Measurements from ENCODE around the gene INMT.

The INMT gene

DNA sequence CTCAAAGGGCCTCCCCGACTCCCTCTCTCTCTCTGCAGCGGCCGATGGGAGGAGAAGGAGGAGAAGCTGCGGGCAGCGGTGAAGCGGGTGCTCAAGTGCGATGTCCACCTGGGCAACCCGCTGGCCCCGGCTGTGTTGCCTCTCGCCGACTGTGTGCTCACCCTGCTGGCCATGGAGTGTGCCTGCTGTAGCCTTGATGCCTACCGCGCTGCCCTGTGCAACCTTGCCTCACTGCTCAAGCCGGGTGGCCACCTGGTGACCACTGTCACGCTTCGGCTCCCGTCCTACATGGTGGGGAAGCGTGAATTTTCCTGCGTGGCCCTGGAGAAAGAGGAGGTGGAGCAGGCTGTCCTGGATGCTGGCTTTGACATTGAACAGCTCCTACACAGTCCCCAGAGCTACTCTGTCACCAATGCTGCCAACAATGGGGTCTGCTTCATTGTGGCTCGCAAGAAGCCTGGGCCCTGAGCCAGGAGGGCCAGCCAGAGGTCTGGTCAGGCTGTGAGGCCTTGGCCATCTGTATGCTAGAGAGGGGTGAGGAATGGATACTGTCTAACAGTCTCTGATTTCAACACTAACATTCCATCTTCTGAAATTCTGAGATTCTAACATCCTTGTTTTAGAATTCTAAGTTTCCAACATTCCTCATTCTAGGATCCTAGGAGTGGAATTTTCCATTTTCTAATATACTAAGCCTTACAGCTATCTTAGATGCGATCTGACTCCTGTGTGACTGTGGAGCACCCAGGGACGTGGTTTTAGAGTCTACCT, 3.6 kb downstream of the INMT start:
- DNase-seq: no peak

DNA sequence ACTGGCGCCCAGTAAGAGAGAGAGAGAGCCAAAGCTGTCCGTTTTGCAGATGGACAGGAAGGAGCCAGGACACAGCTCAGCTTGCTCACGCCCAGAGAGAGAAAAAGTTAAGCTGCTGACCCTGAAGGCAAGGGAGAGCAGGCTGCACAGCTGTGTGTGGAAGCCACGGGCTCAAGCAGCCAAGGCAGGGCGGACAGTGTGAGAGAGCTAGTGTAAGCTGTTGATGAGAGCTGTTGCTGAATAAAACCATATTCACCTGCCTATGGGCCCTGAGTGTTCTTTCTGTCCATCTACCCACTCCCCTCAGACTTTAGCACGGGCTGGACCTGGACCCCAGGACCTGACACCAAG, 5.4 kb downstream of the INMT start:
- DNase-seq: no peak

DNA sequence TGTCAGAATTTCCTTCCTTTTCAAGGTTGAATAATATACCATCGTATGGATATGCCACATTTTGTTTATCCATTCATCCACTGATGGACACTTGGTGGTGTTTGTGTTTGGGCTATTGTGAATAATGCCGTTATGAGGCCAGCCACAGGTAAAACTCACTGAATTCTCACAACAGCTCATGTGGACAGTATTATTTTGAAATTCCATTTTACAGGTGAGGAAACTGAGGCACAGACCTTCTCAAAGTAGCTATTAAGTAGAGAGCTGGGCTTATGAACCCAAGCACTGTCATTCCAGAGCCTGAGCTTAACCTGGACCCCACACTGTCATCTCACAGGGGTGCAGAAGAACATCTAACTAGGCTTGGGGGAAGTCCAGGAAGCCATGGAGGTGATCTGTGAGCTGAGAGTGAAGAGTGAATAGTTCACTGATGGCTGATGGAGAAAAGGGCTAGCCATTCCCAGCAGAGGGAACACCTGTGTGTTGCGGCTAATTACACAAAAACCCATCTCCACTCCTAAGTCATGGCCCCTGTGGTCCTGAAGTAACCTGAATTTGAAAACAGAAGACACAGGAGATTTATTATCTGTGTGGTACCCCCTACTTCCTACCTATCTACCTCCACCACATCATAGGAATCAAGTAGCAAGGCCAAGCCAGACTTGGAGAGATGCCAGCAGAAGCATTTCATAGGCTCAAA, 8.7 kb downstream of the INMT start:
- no peak for DNase-seq

DNA sequence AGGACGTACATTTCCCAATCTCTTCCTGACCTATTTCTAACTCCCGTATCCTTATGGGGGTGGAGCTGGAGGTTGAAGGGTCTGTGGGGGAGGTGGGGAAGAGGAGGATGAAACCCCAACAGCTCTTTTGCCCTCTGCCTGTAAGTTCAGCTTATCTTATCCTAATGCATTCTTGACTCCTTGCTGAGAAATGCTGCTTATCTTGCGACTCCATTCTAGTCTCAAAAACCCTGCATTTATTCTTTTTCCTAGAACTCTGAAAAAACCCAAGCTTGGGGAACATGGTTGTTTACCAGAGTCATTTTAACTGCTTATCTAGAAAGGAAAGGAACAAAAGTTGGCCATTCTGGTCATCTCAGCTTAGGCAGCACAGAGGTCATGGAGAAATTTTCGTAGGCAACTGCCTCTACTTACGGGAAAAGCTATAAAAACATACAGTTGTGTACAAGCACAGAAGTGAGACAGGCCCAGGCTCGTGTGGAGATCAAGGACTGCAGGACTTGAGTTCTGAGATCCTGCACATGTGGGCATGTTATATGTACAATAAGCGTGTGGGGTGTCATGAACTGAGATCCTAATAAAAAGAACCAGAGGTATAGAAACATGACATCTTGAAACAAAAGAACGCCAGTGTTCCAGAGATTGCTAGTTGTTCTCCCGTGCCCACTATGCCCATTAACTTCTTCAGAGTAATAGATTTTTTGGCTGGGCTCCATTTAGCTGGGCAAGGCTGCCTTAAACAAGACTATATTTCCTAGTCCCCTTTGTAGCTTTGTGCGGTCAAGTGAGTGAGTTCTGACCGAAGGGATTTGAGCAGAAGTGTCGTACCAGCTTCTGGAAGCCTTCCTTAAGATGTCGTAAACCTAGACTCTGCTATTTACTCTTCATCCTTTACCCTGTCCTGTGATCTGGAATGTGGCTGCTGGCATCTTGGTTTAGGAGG, 9.6 kb downstream of the INMT start:
- DNase-seq: no peak

DNA sequence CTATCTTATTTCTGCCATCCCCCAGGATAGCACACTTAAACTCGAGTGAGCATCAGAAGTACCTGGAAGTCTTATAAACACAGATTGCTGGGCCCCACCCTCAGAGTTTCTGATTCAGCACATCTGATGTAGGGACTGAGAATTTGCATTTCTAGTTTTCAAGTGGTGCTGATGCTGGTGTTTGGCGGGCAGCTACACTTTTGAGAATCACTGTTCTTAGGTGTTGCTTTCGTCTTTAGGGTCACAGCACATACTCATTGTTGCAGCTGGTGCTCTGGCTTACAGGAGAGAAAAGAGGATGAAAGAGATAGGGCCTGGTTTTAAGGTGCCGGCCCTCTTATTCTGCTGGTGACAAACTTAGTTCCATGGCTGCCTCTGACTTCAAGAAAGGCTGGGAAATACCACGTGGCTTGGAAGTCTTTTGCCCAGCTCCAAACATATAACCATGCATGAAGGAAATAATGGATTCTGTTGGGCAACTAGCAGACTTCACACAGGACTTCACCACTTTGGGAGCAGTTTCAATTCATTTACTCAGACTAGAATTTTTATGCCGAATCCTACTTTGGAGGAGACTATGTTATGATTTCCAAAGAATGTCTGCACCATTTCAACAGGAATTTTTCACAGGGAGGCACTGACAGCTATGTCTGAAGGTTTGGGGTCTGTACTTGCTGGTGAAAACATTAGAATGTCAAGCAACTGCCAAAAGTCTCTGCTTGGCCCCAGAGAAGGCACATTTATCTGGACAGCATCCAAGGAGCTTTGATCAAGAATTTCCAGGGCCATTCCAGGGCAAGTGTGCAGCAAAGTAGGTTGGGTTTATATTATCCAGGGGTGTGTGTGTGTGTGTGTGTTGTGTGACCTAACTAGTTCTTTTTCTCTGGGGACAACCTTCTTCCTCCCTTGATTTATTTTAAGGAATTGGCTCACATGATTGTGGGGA, 12.4 kb downstream of the INMT start:
- no peak for DNase-seq

DNA sequence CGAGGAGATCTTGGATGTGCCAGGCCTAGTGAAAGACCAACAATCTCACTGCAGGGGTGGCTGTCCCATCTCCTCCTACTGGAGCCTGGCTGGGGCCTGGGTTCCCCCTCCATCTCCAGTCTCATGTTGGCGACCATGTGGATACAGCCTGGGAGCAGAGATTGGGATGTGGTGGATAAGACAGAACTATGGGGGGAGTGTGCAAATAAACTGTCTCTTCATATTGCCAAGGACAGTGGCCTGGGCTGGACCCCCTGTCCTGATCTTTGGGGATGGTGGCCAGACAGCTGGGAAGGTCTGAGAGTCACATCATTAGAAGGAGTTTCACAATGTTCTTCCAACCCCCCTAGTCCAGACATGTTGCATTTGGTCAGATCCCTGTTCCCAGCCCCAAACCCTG, 13.5 kb downstream of the INMT start:
- DNase-seq: no peak

DNA sequence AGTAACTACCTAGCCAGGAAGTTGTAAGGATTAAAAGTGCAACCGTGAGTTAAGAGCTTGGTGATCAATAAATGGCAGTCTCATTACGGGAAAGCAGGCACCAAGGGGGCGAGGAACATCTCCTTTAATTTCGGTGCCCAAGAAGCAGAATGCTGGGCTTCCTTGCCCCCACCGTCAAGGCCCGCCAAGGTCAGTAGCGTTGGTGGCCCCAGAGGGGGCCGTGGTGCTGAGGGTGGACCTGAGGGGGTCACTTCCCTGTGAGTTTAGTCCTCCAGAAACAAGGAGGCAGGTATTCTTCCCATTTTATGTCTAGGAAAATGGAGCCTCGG, 18.9 kb downstream of the INMT start:
- no peak for DNase-seq

DNA sequence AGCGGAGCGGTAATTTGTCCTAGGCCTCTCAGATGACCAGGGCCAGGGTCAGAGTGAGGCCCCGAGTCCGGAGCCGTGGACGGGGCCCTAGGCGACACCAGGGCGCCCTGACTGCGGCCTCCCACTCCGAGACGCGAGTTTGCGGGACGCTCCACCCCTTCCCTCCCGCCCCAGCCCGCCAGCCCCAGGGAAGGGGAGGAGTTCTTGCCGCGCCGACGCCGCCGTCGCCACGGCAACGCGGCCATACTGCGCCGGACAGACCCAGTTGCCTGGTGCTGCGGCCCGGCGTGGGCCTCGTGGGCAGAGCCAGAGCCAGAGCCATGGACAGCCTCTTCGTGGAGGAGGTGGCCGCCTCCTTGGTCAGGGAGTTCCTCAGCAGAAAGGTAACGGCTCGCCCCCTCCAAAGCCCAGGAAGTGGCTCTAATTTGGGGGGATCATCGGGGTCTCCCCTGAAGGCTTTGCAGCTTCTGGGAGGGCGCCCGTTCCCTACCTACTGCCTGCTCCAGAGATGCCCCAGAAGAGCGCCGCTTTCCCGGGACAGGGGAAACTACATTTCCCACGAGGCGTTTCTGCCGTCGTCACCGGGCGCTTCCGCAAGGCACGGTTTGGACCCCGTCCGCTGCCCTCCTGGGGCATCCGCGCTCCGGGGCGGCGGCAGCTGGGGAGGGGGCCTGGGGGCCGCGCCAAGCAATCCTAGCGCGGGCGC, 19.4 kb downstream of the INMT start, which contains the start of gene MINDY4:
TSS of gene MINDY4 (plus strand) at position 244 of the 706 bp plus-strand sequence. CDS start at position 321, 77 bp downstream.
- DNase-seq: peak; percentile 43

DNA sequence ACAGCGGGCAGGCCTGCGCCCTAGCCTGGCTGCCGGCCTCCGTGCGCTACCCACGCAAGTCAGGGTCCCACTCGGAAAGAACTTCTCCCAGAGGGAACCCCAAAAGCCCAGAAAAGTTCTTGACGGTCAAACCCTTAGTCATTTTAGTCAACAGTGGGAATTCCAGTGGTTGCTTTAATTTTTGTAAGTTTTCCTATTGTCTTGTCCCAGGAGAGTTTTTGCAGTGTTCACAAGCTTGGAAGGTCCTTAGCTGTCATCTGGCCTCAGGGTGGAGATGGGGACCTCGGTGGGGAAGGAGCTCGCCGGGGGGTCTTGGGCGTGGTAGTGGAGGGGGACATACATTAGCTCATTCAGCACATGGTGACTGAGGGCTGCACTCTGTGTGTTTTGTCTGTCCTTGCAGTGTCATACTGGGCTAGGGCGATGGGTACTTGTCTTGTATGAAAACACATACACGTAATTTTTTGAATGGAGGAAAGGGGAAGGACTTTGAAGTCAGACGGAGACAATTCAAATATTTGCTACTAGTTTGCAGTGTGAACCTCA, 20.0 kb downstream of the INMT start:
- DNase-seq: no peak

DNA sequence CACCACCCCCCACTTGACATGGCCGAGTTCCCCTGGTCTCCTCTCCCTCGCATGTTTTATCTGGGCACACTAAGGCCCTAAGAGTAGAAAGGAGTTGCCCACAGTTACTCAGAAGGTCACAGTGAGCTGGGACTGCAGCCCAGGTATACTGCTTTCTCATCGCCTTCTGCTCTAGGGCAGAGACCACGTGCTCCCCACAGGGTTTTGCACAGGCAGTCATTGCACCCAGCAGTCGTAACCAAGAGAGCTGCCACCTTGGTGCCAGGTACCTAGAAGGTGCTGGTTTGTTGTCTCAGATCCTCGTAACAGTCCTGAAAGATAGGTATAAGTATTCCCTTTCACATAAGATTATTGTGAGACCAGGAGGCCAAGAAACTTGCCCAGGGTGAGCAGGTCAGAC, 21.0 kb downstream of the INMT start:
- DNase-seq: no peak

DNA sequence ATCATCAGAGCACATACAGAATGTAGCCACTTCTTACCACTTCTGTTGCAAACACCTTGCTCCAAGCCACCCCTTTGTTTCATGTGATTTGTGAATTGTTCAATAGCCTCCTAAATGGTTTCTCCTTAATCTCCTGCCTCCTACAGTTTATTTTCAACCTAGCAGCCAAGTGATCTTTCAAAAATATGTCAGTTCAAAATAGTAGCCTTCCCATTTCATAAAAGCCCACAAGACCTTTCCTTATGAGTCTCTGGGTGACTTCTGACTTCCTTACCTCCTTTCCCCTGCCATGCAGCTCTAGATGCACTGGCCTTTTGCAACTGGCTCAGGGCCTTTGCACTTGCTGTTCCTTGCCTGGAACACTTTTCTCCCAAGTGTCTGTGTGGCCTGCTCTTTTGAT, 24.1 kb downstream of the INMT start:
- no peak for DNase-seq

DNA sequence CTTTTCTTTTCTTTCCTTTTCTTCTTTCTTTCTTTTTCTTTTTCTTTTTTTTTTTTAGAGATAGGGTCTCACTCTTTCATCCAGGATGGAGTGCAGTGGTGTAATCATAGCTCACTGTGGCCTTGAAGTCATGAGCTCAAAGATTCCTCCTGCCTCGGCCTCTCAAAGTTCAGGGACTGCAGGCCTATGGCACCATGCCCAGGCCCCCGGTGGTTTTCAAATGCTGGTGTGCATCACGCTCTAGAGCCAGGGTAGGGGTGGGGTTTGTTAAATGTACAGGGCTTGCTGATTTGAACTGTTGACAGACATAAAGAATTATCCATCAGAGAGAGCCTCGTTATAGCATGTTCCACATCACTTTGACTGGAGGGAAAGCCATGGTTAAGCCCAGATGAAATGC, 25.0 kb downstream of the INMT start:
- no peak for DNase-seq

DNA sequence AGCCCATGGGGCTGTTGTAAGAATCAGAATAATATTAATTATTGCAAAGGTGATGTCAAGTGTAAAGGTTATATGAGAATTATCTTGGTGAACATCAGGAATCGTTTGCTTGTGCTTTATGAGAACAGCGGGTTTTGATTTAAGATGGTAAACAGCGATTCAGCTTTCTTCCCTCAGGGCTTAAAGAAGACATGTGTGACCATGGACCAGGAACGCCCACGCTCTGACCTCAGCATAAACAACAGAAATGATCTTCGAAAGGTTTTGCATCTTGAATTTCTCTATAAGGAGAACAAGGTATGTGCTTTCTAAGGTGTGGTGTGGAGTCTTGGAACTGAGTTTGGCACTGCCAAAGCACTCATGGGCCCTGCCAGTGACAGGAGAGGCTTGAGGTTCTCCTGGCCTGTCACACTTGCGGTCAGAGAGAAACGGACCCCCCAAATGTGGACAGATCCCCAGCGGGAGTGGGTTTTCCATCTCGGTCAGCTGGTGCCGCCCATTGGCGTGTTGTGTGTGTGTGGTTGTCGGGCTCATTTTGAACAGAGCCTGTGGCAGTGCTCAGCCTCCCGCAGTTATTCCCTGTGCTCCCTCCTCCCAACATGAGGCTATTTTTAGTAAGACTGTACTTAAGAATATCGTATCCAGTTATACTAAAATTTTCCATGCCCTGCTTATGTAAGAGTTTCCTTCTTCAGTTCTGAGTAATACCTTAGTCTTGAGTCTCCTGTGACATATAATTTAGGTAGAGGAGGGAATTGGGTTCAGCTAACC, 26.5 kb downstream of the INMT start:
- DNase-seq: no peak

DNA sequence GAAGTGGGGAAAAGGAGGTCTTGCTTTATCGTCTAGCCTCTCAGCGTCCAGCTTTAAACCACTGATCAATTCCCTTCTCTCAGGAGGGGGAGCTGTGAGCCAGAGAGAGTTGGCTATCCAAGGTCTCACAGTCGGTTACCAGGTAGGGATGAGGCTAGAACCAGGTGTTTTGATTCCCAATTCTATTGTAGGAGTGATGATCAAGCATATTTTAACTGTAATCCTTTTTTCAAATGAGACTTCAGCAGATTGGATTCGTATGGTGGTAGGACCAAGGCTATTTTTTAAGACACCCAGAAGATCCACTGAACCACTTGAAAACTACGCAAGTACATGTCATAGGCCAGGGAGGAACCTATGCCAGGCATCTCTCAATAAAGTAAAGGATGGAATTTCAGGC, 27.6 kb downstream of the INMT start:
- DNase-seq: no peak

DNA sequence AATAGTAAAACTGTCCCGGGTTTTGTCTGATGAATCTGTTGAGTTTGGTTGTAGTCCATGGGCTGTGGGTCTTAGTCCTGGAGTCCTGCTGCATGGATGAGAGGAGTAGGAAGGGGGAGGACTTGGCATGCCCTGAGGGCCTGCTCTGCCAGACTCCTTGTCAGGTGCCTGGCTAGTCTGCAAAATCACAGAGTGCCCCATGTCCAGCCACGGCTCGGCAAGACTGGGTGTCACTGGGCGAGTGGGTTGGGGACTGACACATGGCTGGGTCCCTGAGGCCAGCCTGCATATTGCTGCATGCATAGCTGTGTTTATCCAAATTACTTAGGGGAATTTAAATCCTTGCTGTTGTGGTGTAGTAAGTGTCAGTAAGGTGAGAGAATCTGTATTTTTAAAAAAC, 29.0 kb downstream of the INMT start:
- no peak for DNase-seq

DNA sequence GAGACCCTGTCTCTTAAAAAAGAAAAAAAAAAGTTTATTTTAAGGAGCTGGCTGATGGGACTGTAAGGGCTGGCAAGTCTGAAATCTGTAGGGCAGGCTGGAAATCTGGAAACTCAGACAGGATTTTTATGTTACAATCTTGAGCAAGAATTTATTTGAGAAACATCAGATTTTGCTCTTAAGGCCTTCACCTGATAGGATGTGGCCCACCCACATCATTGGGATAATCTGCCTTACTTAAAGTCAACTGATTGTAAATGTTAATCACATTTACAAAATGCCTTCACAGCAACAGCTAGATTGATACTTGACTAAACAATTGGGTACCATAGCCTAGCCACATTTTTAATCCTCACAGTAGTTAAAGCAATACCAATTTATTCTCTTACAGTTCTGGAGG, 30.8 kb downstream of the INMT start:
- no peak for DNase-seq

DNA sequence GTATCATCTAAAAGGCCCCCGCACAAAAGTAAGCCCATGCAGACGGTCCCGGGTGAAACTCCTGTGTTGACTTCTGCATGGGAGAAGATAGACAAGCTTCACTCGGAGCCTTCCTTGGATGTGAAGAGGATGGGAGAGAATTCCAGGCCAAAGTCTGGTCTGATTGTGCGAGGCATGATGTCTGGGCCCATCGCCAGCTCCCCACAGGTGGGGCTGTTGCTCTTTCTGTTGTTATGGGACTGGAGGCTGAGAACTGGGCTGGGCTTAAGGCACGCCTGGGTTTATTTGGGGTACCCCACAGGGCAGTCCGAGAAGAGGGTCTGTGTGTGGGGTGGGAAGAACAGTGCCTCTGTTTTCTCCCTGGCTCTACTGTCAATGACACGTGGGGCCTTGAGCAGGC, 33.9 kb downstream of the INMT start:
- DNase-seq: no peak

DNA sequence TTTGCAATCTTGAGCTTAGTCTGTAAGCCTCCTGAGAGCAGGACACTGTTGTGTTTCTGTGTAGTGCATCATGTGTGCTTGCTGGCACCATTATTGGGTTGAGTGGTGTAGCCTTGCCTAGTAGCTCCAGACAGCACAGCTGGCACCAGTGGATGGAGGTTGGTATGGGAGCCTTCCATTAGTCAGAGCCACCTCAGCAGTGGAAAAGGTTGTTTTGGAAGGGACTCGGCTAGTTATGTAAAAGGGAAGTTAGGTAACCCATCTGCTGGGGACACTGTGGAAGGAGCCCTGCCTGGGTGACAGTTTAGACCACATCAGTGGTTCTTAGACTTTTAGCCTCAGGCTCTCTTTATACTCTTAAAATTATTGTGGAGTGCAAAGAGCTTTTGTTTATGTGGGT, 35.6 kb downstream of the INMT start:
- no peak for DNase-seq

DNA sequence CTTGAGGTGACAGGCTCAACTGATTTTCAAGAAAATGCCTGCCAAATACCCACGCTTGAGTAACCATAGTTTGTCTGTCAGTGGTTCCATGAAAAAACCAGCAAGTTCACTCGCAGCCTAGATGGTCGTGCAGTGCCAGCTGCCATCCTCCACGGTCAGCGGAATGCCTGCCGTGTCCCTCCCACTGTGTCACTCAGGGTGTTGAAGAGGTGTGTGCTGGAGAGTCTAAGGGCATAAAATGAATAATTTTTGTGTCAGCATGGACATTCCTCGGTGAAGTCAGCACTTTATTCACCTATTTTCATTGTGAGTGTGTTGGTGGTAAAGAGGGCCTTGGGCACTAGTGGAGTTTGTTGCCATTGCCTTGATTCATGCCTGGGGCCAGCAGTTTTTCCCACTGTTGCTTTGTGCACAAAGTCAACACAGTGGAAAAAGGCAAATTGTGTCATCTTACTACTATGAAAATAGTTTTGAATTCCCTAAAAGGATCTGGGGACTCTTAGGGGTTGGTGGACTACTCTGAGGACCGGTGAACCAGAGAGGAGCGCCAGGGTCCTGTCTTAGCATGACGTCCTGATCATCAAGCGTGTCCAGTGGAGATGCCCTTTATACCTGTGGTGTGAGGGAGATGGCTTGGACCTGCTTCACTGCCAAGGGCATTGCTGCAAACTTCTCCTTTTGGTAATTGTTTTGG, 36.9 kb downstream of the INMT start:
- DNase-seq: no peak

DNA sequence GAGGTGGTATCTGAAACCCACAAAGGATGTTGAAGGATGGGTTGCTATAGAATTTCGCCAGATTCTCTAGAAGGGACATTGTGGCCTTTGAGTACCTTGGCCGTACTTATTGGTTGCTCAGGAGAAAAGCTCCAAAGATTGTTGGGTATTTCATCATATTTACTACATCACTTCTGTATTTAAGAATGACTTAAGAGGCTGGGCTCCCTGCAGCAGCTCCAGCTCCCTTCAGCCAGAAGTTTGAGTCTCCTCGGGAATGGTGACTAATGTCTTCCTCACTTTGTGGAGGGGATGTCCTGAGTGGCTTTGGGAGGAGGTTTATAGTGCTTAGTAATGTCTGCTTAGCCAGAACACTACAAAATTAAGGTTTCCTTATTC, 37.4 kb downstream of the INMT start:
- DNase-seq: no peak
